Suppressor macrophage treated with lipopolysaccharide for 4 hours (primary cell): ENCODE measurements around the gene RILP.

Experiments used
- DNase-seq: peaks from one replicate; pipeline ENCODE4 v3.0.0-alpha.2; 2020

The RILP gene

GRCh38 chr17:1597861-1598342 is 51.8 kb downstream of the RILP start:
- no peak for DNase-seq
